Measurements from ENCODE around the gene TYMP. TPM values are rescaled to one million over a fixed set of nuclear protein-coding genes. Genes with fewer than 3 reads are reported as not detected.

The TYMP gene
- total and polyA plus RNA-seq, 2 donors (not counting 3 experiments of a cell fraction or from before 2014, with no cell fraction given), result 2.0 to 2.4 TPM

GRCh38 chr22:50561401-50562358, 31.9 kb upstream of the TYMP start:
- Histone ChIP-seq H4K20me1 (replicated peaks; ENCODE audit: control insufficient read depth, extremely low read depth, insufficient read depth, low read length) (no peaks in the 10 kb centered on the region), H3K9me1 (replicated peaks; ENCODE audit: control insufficient read depth, extremely low read depth, insufficient read depth, low read length) (no peaks in the 10 kb centered on the region), H3K4me2 (ENCODE audit: insufficient read depth, low read length) (no peak overlapping the region), H3K79me2 (ENCODE audit: control insufficient read depth, insufficient read depth, low read length) (no peaks in the 10 kb centered on the region), H3K9ac (replicated peaks; ENCODE audit: extremely low read depth, insufficient read depth, low read length) (no peak overlapping the region), H3K9me3 (replicated peaks; ENCODE audit: control insufficient read depth, insufficient read depth, low read length) (no peaks in the 10 kb centered on the region), H2AFZ (ENCODE audit: low read depth, low read length) (no peak overlapping the region), H3K4me3 (replicated peaks in 1 of 3; ENCODE audit: insufficient read depth in 1 of 3, low read depth in 1 of 3, low read length in 3 of 3) (no peak overlapping the region), H3K4me1 (ENCODE audit: control insufficient read depth, extremely low read depth, insufficient read depth, low read length) (peaks cover 5% of the 10 kb centered on the region), H3K27me3 (ENCODE audit: control insufficient read depth in 2 of 2, insufficient read depth in 2 of 2, low read length in 2 of 2) (peaks cover 11 to 16% of the 10 kb centered on the region in 2 experiments), H3K36me3 (ENCODE audit: control insufficient read depth in 2 of 2, extremely low read depth in 1 of 2, insufficient read depth in 2 of 2, low read length in 2 of 2) (no peaks in the 10 kb centered on the region), H3K27ac (ENCODE audit: insufficient read depth, low read depth, low read length) (no peak overlapping the region)
- dilution Hi-C loops (cut with MboI; ENCODE audit: extremely low pct_ligation_motif_present, low sequenced_read_pairs) (no loop called here), intact Hi-C loops (cut with micrococcal nuclease) (loop anchor here (2.0 kb wide), 1 partner anchor 17 kb away; the partner anchor contains the start of gene KLHDC7B)
- POLR2A ChIA-PET, result no interaction called here
- FAIRE-seq (no peak), DNase-seq (ENCODE audit: low read depth, low spot score) (no peak)
- TF ChIP-seq FOS (IDR thresholded peaks at IDR 0.05; ENCODE audit: borderline replicate concordance, insufficient read depth, low read length) (no peak), GATA2 (IDR thresholded peaks at IDR 0.05; ENCODE audit: insufficient read depth, insufficient read length, low read depth, low read length) (no peak), POLR2A (IDR thresholded peaks at IDR 0.05; ENCODE audit: low read depth, low read length) (no peak), JUN (IDR thresholded peaks at IDR 0.05; ENCODE audit: borderline replicate concordance, insufficient read depth, insufficient read length, low read depth) (no peak), CTCF (IDR thresholded peaks at IDR 0.05; ENCODE audit: extremely low read depth in 1 of 2, insufficient read depth in 1 of 2, low read depth in 1 of 2, low read length in 2 of 2) (no peak), POLR2AphosphoS5 (IDR thresholded peaks at IDR 0.05; ENCODE audit: insufficient read depth, low read depth, low read length) (no peak), EZH2 (IDR thresholded peaks at IDR 0.05; ENCODE audit: borderline replicate concordance, low read depth, low read length, severe bottlenecking) (no peak), MYC (IDR thresholded peaks at IDR 0.05; ENCODE audit: low read depth, low read length) (no peak), MAX (IDR thresholded peaks at IDR 0.05; ENCODE audit: insufficient read depth, insufficient read length) (no peak)
- CTCF ChIA-PET, result interaction anchor here (1.6 kb wide), 1 partner anchor 7 kb away, joined by 5 read pairs; no protein-coding TSS in a partner anchor
- no TSS peak for BruUV-seq (replicated peaks)

Data from endothelial cell of umbilical vein (primary cell).